Stomach (tissue), 9 donors: ENCODE data around the gene THSD4. TPM values are rescaled to one million over a fixed set of nuclear protein-coding genes. Genes with fewer than 3 reads are reported as not detected.

Experiments
- DNase-seq, 2 donors: peaks; one replicate each; pipeline versions ENCODE4 v3.0.0 to v3.0.0-alpha.2; 2013 to 2019
- H3K27ac ChIP-seq, 5 donors: fragments of 200-600 bp in 4 of 5; sonication (generic) in 4 of 5; one replicate each; pipeline ENCODE4 v1.5.1; 2013 to 2019; ENCODE audit warnings: mild to moderate bottlenecking in 1 of 5, moderate library complexity in 1 of 5
- H3K27me3 ChIP-seq, 3 donors: fragments of 200-600 bp; sonication (generic); one replicate each; pipeline ENCODE4 v1.5.1; 2017 to 2019; ENCODE audit warnings: mixed run types in 1 of 3
- H3K36me3 ChIP-seq, 4 donors: fragments of 200-600 bp; sonication (generic); 1 replicate in 3 of 4; 2 replicates in 1 of 4; pipeline ENCODE4 v1.5.1; 2016 to 2019
- H3K4me1 ChIP-seq, 4 donors: fragments of 200-600 bp; sonication (generic); one replicate each; pipeline ENCODE4 v1.5.1; 2016 to 2019
- H3K4me3 ChIP-seq, 4 donors: fragments of 200-600 bp; sonication (generic) in 3 of 4; one replicate each; pipeline ENCODE4 v1.5.1; 2016 to 2019; ENCODE audit warnings: mild to moderate bottlenecking in 1 of 4
- H3K9me3 ChIP-seq, 4 donors: fragments of 200-600 bp; sonication (generic); one replicate each; pipeline ENCODE4 v1.5.1; 2016 to 2019
- CTCF ChIP-seq, 7 experiments: fragments of 450-650 bp in 4 of 7; fragments of 200-600 bp in 3 of 7; sonication (generic) in 3 of 7; IDR thresholded peaks; one replicate each; pipeline ENCODE4 v1.5.1; 2016 to 2019; ENCODE audit warnings: antibody characterized with exemption in 7 of 7, control low read depth in 2 of 7, mild to moderate bottlenecking in 1 of 7
- EP300 ChIP-seq: sonication (generic); formaldehyde crosslinking; IDR thresholded peaks from one replicate; pipeline ENCODE4 v1.6.1; 2017; ENCODE audit warnings: antibody characterized with exemption
- POLR2A ChIP-seq, 4 donors: fragments of 450-650 bp; IDR thresholded peaks; one replicate each; pipeline ENCODE4 v1.6.1; 2016; ENCODE audit warnings: antibody characterized with exemption in 4 of 4, control low read depth in 2 of 4, mild to moderate bottlenecking in 1 of 4, moderate library complexity in 1 of 4
- POLR2AphosphoS5 ChIP-seq, 3 donors: sonication (generic); formaldehyde crosslinking; IDR thresholded peaks; one replicate each; pipeline ENCODE4 v1.6.1; 2016; ENCODE audit warnings: antibody characterized with exemption in 3 of 3
- WGBS, 5 donors: extraction: QIAGEN DNeasy Blood & Tissue Kit in 3 of 5; methylation state at CpG; one replicate each; pipeline versions ENCODE4 v1.1.5 to v1.1.7; 2013 to 2018; 5-methylcytosine and 5-hydroxymethylcytosine counted together
- intact Hi-C: fragments of 100-400 bp; cut with DNase I; formaldehyde crosslinking; loops from one replicate; pipeline ENCODE4 v1.15.1; 2023; ENCODE audit warnings: low total_unique reads
- polyA plus RNA-seq, 3 donors: library from polyadenylated mRNA; stranded (reverse); fragments of 200-250 nt; gene quantifications; one replicate each; pipeline ENCODE4 v1.2.3, GENCODE V29; 2013
- total RNA-seq, 5 donors: library from RNA; depleted of rRNA; stranded (reverse); fragments of >200 nt; gene quantifications; one replicate each; pipeline versions ENCODE4 v1.1.0 to v1.2.3, GENCODE V29; 2014 to 2016
- donor health status: healthy with polysubstance abuse.
- donor health status: Bipolar disorder and iron deficiency.
- donor health status: healthy.

The THSD4 gene
- total and polyA plus RNA-seq, 8 donors = 1.8 to 79.4 (median 22.0) TPM

GRCh38 chr15:71473751-71474150, 358.5 kb downstream of the THSD4 start:
- WGBS, 5 donors = 79 to 98% (median 81%) methylated on average over 3 of the region's 3 CpGs
- Histone ChIP-seq H3K4me3 (no peak overlapping the region), H3K36me3 (no peaks in the 10 kb centered on the region), H3K4me1 (peaks cover 0 to 3% (median 0%) of the 10 kb centered on the region in 4 donors), H3K27me3 (no peaks in the 10 kb centered on the region), H3K27ac (no peak overlapping the region), H3K9me3 (no peaks in the 10 kb centered on the region)
- intact Hi-C loops = no loop called here
- no peak for DNase-seq
- TF ChIP-seq POLR2AphosphoS5 (IDR thresholded peaks at IDR 0.05) = no peak
- no peak for TF ChIP-seq EP300
- TF ChIP-seq POLR2A (IDR thresholded peaks at IDR 0.05) = no peak
- no peak for TF ChIP-seq CTCF (IDR thresholded peaks at IDR 0.05)

GRCh38 chr15:71476823-71477222, 361.6 kb downstream of the THSD4 start:
- H3K4me3 ChIP-seq = no peak overlapping the region
- H3K27ac ChIP-seq = no peak overlapping the region
- intact Hi-C loops = no loop called here
- H3K36me3 ChIP-seq = no peaks in the 10 kb centered on the region
- no peaks in the 10 kb centered on the region for H3K27me3 ChIP-seq
- peaks cover 0 to 3% (median 0%) of the 10 kb centered on the region in 4 donors for H3K4me1 ChIP-seq
- TF ChIP-seq CTCF (IDR thresholded peaks at IDR 0.05) (no peak), POLR2AphosphoS5 (IDR thresholded peaks at IDR 0.05) (no peak), EP300 (no peak), POLR2A (IDR thresholded peaks at IDR 0.05) (no peak)
- DNase-seq = no peak
- no peaks in the 10 kb centered on the region for H3K9me3 ChIP-seq
- 70 to 84% (median 76%) methylated on average over 8 of the region's 8 CpGs for WGBS, 5 donors

- Histone ChIP-seq H3K4me1 (no peaks in the 10 kb centered on the region), H3K9me3 (no peaks in the 10 kb centered on the region), H3K27me3 (no peaks in the 10 kb centered on the region), H3K36me3 (no peaks in the 10 kb centered on the region), H3K27ac (no peak overlapping the region), H3K4me3 (no peak overlapping the region)
- no peak for DNase-seq
- TF ChIP-seq POLR2A (IDR thresholded peaks at IDR 0.05) = no peak
- TF ChIP-seq POLR2AphosphoS5 (IDR thresholded peaks at IDR 0.05) = no peak
- no peak for TF ChIP-seq CTCF (IDR thresholded peaks at IDR 0.05)
- intact Hi-C loops = no loop called here
- WGBS, 5 donors = 78 to 88% (median 84%) methylated on average over 6 of the region's 6 CpGs
These were observed 365.3 kb downstream of the THSD4 start for GRCh38 chr15:71480556-71480955.

- H3K4me1 ChIP-seq = no peaks in the 10 kb centered on the region
- no peaks in the 10 kb centered on the region for H3K36me3 ChIP-seq
- intact Hi-C loops = no loop called here
- no peak for DNase-seq
- no peak for TF ChIP-seq POLR2AphosphoS5 (IDR thresholded peaks at IDR 0.05)
- no peak for TF ChIP-seq POLR2A (IDR thresholded peaks at IDR 0.05)
- no peak for TF ChIP-seq EP300
- TF ChIP-seq CTCF (IDR thresholded peaks at IDR 0.05) = no peak
- WGBS, 5 donors = 85 to 96% (median 90%) methylated on average over 4 of the region's 4 CpGs
- no peak overlapping the region for H3K27ac ChIP-seq
- H3K4me3 ChIP-seq = no peak overlapping the region
- no peaks in the 10 kb centered on the region for H3K9me3 ChIP-seq
- no peaks in the 10 kb centered on the region for H3K27me3 ChIP-seq
These were observed 368.8 kb downstream of the THSD4 start for GRCh38 chr15:71484080-71484479.
